PC-3 (cell line): Measurements from ENCODE around the gene TBPL1.

Experiments used
- EZH2 ChIP-seq: fragments of 300-600 bp; sonication (generic); IDR thresholded peaks from one replicate; pipeline ENCODE4 v1.6.1; 2017; ENCODE audit warnings: antibody characterized with exemption, mild to moderate bottlenecking, low read length; ENCODE audit not compliant: unreplicated experiment
- EZH2phosphoT487 ChIP-seq: fragments of 300-600 bp; sonication (generic); IDR thresholded peaks from 2 replicates; pipeline ENCODE4 v1.6.1; 2018; ENCODE audit warnings: mild to moderate bottlenecking, antibody characterized with exemption, low read length, borderline replicate concordance
- TF ChIP-seq, protein P1 (sequence below): fragments of 300-600 bp; sonication (generic); conservative IDR thresholded peaks from 2 replicates; pipeline ENCODE4 v1.5.1; 2017; ENCODE audit warnings: antibody characterized with exemption, low read depth, mild to moderate bottlenecking, low read length

GRCh38 chr6:133983099-133983939, 30.3 kb downstream of the TBPL1 start:
- TF ChIP-seq, protein P1, sequence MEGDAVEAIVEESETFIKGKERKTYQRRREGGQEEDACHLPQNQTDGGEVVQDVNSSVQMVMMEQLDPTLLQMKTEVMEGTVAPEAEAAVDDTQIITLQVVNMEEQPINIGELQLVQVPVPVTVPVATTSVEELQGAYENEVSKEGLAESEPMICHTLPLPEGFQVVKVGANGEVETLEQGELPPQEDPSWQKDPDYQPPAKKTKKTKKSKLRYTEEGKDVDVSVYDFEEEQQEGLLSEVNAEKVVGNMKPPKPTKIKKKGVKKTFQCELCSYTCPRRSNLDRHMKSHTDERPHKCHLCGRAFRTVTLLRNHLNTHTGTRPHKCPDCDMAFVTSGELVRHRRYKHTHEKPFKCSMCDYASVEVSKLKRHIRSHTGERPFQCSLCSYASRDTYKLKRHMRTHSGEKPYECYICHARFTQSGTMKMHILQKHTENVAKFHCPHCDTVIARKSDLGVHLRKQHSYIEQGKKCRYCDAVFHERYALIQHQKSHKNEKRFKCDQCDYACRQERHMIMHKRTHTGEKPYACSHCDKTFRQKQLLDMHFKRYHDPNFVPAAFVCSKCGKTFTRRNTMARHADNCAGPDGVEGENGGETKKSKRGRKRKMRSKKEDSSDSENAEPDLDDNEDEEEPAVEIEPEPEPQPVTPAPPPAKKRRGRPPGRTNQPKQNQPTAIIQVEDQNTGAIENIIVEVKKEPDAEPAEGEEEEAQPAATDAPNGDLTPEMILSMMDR: no peak
- TF ChIP-seq EZH2 (no peak), EZH2phosphoT487 (no peak)
